ENCODE measurements around the gene LRRC31.
A peak's percentile ranks its signal among the peaks of the same experiment; 100 is the strongest.

Gene LRRC31

DNA sequence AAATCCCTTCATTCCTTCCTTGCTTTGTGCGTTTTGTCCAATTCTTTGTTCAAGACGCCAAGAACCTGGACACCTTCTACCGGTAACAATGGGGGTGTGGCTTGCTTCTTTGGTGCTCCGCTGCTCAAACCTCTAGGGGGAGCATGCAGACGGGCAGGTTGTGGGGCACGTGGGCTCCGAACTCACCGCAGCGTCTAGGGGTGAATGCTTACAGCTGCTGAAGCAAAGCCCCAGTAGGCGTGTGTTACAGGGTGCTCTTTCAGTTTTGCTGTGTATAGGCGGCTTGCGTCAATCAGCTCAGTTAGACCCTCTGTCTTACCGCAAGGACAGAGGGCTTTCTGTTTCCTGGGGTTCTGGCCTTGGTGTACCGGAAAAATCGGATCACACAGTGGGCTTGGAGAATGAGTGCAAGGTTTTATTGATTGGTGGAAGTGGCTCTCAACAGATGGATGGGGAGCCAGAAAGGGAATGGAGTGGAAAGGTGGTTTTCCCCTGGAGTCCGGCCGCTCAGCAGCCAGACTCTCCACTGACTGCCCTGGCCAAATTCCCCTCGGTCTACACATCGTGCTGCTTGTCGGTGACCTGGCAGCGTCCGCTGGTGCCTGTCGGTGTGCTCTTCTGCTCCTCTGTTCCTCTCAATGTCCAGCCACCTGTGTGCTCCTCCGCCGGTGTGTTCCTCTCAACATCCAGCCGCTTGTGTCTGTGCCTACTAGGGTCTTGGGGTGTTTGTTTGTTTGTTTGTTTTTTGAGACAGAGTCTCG, 55.8 kb downstream of the LRRC31 start:
- DNase-seq, result no peak

DNA sequence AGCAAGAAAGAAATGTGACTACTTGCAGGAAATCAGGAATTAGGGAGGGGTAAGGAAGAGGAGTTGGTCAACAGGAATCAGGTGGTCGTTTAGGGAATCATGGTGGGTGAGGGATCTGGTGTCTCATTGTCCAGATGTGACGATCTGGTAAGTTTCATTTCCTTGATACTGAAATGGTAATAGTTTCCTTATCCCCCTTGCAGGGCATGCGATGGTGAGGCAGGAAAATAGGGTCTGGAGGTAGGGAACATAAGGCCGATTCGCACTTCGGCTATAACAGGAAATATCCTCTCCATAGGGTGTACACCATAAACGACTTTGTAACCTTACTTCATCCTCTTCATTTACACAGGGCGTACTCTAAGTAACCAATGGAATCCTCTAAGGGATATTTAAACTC, 56.5 kb downstream of the LRRC31 start:
- DNase-seq, result no peak

GRCh38 chr3:169812332-169813235, 57.2 kb downstream of the LRRC31 start, which contains the start of the genes LRRC34 and LRRIQ4:
TSS of gene LRRC34 (minus strand) at chr3:169812904. CDS start at chr3:169812548, 356 bp downstream.
TSS of gene LRRIQ4 (plus strand) at chr3:169812870. CDS start at chr3:169821922, 9,052 bp downstream.
- DNase-seq, result peak; percentile 9 to 75 (median 53)

DNA sequence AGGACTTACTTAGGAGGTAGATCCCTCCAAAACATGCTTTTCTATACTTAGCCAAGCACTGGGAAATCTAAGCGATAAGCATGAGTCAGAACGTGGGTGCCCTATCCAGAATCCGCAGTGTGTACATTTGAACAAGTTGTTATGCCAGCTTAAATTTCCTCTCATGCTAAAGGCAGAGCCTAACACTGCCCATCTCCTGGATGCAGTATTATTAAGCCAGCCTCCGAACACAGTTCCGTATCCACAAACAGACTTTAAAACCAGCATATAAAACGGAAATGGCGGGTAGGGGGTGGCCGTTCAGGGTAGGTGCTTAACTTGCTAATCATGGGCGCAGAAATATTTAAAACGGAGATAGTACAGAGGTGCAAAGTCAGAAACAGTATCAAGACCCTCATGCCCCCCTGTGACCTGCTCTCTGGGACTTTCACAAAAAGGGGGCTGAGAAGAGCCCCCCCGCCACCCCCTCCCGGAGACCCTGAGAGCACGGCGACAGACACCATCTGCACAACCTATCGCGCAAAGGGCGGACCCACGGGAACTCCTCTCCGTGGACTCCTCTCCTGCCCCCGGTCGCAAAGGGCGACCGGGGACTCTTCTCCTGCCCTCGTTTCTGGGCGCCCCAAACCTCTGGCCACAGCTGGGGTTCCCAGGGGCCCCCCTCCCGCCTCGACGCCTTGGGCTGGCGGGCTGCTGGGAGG, 58.0 kb downstream of the LRRC31 start:
- peak in 22 of 58 donors; percentile 1 to 55 (median 22) for DNase-seq

DNA sequence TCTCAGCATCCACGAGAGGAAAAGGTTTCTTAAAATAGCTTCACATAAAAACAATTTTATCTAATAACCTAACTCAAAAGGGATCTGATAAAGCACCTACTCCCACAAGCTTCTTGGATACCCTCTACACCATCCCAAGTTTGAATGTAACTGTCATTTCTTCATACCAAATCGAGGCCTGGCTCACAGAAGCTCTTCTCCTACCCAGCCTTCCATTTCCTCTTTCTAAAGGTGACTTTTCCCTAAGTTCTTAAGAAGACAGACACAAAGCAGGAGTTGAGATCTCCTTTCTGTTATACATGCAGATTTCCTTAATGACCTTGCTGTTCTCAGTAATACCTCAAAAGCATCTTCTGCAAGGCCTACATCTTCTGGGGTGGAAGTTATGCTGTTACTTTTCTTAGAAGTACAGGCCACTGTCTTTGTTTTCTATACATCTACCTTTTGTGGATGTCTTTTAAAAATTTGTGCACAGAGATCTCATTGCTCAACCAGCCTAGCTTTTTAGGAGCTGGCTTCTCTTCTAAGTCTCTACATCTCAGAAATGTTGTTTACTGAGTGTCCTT, 60.4 kb downstream of the LRRC31 start:
- no peak for DNase-seq

- DNase-seq, result no peak
Observed at GRCh38 chr3:169804681-169805080, 65.1 kb downstream of the LRRC31 start.

DNA sequence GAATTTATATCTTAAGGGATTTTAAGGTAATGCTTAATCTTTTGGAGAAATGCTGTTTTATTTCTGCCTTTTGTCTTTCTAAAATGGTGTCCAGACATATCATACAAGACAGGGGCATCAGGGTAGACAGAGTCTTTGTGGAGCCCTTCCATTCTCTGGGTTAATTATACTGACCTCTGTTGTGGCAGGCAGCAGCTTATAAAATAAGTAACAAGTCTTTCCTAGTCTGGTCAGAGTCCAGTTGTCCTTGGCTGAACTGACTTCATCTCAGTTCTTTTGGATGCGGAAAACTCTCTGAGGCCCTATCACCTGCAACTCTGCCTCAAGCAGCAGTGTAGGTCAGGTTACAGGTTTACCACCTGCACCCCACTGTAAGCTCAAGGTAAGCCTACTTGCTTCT, 77.4 kb downstream of the LRRC31 start:
- DNase-seq, result no peak

- no peak for DNase-seq
Observed at GRCh38 chr3:169790687-169791429, 78.9 kb downstream of the LRRC31 start.

GRCh38 chr3:169790219-169790618, 79.5 kb downstream of the LRRC31 start:
- no peak for DNase-seq
